HL-60/S4 treated with phorbol 12-myristate 13-acetate at 8.2 ng/mL for 4 days and 3 days (cell line): ENCODE results near the gene SYT12.
"Not testable (repeated sequence)": the region's sequence is repeated elsewhere in the genome, so short reads cannot be mapped to it uniquely, and the experiment has no call there.

ENCODE experiments used
- in situ Hi-C: fragments of 300-500 bp; cut with MboI; formaldehyde crosslinking; loops from 2 replicates; pipeline ENCODE4 v1.15.0; 2022; ENCODE audit warnings: low sequenced_read_pairs

The SYT12 gene, protein sequence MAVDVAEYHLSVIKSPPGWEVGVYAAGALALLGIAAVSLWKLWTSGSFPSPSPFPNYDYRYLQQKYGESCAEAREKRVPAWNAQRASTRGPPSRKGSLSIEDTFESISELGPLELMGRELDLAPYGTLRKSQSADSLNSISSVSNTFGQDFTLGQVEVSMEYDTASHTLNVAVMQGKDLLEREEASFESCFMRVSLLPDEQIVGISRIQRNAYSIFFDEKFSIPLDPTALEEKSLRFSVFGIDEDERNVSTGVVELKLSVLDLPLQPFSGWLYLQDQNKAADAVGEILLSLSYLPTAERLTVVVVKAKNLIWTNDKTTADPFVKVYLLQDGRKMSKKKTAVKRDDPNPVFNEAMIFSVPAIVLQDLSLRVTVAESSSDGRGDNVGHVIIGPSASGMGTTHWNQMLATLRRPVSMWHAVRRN

DNA sequence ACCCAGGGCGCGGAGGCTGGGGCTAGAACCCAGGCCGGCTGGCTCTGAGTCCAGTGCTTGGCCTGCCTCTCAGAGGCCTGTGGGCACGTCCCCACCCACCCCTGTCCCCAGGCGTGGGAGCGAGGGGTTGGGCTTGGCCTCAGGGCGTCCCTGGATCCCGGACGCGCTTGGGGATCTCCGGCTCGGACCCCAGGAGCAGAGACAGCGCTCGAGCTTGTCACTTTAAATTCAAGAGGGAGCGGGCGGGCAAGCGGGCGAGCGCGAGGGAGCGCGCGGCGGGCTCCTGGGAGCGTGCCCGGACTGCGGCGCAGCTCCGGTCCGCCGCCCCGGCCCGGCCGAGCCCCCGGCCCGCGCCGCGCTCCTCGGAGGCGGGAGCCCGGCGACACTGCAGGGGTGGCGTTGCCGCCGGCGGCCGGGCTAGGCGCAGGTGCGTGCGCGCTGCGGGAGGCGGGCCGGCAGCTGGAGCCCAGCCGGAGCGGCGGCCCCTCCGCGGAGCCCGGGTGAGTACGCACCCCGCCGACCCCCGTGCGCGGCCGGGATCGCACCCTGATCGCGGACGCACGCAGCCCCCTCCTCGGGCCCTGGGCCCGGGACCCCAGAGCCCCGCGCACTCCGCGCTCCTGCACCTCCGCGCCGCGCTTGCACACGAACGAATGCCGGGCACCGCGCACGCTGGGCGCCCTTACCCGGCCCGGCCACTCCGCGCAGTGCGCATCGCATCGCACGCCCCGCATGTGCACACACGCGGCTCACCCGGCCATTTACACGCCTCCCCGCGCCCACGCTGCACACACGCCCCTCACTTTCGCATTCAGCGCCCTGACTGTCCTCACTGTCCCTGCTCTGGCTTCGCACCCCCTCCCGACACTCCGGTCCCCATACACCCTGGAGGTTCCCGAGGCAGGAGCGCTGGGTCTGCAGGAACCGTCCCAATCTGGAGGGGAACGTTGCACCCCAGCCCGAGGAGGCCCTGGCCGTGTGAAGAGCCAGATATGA lies at the start of gene SYT12:
SYT12 (plus strand) TSS at position 174 of the 996 bp plus-strand sequence. CDS start 7,011 bp downstream, outside the sequence.
- in situ Hi-C loops = no loop called here

DNA sequence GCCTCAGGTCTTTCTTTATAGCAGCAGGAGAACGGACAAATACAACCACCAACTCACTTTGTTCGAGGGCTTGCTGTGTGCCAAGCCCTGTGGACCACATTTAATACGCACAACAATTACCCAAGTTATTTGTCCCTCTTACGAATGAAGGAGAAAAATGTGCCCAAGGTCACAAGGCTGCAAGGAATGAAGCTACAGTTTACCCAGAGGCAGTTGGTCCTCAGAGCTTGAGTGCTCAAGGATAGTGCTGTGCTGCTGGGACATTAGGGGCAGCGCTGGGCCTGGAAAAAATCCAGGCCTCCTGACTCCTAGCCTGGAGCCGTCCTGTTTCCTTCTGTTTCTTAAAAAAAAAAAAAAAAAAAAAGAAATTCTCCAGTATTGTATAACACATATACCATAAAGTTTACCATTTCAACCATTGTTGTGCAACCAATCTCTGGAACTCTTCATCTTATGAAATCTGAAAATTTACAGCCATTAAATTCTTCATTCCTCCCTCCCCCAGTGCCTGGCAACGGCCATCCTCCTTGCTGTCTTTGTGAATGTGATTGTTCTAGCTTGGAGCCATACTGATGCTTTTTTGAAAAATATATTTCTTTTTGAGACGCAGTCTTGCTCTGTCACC lies 48.9 kb upstream of the SYT12 start:
- in situ Hi-C loops = no loop called here

DNA sequence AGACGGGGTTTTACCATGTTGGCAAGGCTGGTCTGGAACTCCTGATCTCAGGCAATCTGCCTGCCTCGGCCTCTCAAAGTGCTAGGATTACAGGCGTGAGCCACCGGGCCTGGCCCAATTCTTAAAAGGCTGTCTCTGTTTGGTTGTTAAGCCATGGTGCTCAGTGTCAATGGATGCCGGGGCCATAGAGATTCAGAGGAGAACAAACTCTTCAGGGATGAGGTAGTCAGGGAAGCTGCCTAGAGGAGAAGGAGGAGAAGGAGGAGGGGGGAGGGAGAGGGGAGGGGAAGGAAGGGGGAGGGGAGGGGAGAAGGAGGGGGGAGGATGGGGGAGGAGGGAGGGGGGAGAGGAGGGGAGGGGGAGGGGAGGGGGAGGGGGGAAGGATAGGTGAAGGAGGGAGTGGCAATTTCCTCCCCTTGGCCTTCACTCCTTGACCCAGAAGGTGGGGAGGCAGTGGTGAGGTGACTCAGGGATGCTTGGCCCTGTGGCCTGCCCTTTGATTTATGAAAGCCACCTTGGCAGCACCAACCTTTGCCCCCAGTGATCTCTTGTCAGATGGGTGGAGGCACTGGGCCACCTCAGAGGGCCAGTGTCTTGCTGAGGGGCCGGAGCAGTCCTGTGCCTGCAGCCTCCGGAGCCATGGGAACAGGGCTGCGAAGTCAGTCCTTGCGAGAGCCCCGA lies 48.1 kb upstream of the SYT12 start, which contains the start of gene C11orf86:
C11orf86 (plus strand) TSS at position 581 of the 681 bp plus-strand sequence; CDS start at position 640, 59 bp downstream.
- in situ Hi-C loops = no loop called here

DNA sequence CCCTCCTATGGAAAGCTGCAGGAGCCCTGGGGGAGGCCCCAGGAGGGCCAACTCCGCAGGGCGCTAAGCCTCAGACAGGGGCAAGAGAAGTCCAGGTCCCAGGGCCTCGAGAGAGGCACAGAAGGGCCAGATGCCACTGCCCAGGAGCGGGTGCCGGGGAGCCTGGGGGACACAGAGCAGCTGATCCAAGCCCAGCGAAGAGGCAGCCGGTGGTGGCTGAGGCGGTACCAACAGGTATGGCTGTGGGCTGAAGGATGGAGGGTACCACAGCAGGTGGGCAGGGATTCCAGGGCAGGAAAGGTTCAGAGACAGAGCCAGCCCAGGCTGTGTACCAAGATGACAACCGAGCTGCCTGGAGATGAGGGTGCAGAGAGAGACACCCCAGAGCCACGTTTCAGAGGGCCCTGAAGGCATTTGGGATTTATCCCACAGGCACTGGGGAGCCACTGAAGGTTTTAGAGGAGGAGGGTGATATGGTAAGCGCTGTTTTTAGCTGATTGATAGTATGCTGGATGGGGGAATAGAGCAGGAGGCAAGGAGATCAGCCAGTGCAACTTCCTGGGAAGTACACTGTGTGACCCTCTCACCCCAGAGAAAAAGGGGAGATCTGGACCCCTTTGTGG lies 47.4 kb upstream of the SYT12 start:
- in situ Hi-C loops = no loop called here

DNA sequence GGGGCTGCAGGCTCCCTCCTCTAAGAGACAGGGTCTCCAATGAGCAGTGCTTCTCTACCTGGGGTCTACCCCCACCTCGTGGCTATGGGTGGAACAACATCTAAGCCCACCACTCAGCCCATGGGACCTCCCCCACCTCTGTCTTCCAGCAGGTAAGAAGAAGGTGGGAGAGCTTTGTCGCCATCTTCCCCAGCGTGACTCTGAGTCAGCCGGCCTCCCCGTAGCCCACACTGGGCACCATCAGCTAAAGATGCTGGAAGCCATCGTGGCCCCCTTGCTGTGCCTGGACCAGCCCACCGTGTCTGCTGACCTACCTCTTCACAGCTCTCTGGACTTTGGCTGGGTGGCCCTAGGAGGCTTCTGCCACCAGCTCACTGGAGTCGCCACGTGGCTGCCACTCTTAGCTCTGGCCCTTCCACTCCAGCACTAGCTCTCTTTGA lies 46.9 kb upstream of the SYT12 start:
- in situ Hi-C loops = no loop called here

DNA sequence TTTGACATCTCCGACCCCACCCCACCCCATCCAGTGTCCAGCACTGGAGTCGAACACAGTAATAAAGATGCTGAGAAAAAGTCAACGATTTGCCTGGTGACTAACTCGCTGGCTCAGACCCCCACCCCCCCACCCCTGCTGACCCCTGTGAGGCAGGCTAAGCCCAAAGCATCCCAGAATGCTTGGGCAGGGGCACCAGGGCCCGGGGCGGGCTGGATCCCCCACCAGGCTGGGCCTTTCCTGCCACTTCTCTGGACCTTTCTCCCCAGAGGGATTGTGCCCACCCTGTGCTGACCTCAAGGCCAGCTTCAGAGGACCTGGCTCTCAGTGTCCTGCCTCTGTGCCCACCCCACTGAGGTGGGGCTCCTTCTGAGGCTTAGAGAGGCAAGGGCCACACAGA lies 46.0 kb upstream of the SYT12 start:
- in situ Hi-C loops = no loop called here

DNA sequence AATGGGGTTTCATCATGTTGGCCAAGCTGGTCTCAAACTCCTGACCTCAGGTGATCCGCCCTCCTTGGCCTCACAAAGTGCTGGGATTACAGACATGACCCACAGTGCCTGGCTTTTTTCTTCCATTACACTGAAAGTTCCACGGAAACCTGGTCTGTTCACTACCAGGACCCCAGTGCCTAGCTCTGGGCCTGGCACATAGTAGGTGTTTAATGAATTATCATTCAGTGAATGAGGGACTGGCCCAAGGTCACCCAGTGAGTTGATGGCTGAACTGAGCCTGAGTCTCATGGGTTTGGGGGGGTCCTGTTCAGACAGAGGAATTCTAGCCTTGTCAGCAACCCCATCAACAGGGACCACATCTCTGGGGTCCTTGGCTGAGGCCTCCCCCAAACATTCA lies 44.7 kb upstream of the SYT12 start:
- in situ Hi-C loops = no loop called here

DNA sequence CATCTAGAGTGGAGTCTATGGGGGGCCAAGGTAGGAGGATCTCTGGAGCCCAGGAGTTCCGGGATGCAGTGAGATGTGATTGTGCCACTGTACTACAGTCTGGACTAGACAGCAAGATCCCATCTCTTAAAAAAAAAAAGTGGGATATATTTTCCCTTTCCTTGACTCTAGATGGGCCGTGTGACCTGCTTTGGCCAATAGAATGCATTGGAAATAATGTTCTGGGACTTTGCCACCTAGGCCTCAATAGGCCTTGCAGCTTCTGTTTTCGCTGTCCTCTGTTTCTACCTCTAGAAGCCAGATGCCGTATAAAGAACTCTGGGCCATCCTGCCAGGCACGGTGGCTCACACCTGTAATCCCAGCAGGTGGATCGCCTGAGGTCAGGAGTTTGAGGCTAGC lies 44.2 kb upstream of the SYT12 start:
- in situ Hi-C loops = no loop called here

DNA sequence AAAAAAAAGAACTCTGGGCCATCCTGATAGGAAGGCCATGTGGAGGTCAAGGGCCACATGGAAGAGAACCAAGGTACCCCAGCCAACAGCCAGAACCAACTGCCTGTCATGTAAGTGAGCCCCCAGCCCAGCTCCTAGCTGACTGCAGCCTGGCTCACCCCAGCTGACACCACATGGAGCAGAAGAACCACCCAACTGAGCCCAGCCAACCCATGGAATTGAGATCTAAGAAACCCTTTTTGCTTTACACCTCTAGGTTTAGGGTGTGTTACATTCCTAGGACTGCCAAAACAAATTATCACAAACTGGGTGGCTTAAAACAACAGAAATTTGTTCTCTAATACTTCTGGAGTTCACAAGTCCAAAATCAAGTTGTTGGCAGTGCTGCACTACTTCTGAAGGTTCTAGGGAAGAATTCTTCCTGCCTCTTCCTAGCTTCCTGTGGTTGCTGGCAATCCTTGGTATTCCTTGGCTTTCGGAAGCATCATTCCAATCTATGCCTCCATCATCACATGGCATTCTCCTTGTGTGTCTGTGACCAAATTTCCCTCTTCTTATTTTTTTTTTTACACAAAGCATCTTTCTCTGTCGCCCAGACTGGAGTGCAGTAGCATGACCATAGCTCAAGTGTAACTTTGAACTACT lies 43.5 kb upstream of the SYT12 start:
- in situ Hi-C loops = no loop called here

DNA sequence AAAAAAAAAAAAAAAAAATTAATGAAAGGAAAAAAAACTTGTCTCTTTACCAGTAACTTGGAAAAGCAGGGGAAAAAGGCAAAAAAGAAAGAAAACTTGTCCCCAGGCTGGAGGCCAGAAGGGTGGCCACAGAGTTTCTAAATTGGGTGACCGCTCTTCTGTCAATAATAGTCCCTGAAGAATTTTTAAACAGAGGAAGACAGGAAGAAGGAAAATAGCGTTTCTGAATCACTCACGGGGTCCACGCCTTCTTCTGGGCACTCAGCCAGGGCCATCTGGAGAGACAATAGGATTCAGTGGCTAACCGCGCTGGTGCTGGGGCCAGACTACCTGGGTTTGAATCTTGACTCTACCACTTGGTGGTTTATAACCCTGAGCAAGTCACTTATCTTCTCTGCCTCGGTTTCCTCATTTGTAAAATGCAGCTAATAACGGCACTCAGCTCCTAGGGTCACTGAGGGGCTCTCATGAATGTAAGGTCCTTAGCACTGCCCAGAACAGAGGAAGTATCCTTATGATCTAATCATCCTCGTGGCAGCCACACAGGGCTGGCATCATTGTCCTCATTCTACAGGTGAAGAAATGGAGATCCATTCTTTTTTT lies 40.9 kb upstream of the SYT12 start:
- in situ Hi-C loops = no loop called here

DNA sequence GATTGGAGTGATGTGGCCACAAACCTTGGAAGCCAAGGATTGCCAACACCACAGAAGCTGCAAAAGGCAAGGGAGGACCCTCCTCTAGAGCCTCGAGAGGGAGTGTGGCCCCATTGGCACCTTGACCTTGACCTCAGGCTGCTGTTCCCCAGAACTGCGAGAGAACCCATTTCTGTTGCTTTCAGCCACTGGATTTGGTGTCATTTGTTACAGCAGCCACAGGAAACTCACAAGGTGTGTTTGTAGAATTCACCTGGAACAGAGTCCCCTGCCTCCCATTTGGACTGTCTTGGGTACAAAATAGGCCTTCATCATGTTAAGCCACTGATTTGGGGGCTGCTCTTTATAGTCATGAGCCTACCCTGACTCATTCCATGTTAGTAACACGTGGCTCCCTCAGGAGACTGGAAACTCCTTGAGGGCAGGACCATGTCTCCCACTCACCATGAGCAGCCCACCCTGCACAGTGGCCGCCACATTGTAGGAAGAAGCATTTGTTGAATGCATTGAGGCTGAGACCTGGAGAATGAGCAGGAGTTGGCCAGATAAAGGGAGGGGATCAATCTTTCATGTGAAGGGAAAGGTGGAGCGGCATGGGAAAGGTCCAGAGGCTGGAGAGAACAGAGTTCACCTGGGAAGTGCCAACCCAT lies 39.5 kb upstream of the SYT12 start:
- in situ Hi-C loops = no loop called here

DNA sequence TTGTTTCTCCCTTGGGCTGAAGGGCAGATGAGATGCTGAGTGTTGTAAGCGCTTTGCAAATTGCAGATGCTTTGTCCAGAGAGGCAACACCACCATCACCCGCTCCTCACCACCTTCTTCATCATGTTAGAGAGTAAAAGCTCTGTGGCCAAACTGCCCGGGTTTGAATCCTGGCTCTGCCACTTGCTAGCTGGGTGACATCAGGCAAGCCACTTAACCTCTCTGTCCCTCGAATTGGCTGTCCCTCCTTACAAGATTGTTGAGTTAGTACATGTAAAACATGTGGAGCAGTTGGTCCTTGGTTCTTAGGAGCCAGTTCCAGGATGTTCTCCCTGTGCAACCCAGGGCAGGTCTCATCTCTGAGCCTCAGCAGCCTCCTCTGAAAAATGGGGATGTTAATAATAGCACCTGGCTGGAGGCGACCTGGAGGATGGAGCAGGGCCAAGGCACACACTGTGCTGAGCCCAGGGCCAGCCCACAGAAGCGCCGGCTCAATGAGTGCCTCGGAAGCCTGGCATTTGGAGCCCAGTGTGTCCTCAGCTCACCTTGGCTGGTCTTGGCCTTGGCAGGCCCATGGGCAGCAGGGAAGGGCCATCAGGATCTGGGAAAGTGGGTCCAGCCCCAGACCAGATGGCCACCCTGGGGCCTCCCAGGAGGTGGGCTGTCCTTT lies 37.3 kb upstream of the SYT12 start:
- in situ Hi-C loops = no loop called here

DNA sequence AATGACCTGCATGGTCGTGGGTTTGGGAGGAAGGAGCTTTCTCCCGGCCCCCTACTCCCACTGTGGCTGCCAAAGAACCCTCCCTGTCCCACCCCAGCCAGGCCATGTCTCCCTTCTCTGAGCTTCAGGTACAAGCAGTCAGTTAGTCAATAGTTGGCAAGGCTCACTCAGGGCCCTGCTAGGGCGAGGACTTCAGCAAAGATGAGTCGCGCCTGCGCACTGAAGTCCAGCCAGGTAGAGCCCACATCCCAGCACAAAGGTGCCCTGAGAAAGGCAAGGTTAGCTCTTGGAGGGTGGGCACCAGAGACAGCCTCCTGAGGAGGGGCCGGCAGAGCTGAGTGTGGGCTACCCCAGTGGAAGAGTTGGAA lies 36.8 kb upstream of the SYT12 start:
- in situ Hi-C loops = no loop called here

DNA sequence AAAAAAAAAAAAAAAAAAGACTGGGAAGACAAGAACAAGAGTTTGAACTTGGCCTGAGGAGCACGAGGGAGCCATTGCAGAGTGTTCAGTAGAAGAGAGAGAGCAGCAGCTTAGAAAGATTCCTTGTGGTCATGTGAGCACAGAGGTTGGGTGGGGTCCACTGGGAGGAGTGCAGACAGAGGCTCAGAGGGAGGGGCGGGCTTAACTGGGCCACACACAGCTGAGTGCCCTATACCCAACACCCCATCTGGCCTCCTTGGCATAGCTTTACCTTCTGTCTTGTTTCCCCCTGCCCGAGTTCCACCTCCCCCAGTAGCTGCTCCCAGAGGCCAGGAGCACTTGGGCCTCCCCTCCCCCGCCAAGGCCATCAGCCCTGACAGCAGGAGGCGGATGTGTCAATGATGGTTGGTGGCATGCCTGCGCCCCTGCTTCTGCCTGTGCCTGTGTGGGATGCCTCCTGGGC lies 35.7 kb upstream of the SYT12 start:
- in situ Hi-C loops = no loop called here

DNA sequence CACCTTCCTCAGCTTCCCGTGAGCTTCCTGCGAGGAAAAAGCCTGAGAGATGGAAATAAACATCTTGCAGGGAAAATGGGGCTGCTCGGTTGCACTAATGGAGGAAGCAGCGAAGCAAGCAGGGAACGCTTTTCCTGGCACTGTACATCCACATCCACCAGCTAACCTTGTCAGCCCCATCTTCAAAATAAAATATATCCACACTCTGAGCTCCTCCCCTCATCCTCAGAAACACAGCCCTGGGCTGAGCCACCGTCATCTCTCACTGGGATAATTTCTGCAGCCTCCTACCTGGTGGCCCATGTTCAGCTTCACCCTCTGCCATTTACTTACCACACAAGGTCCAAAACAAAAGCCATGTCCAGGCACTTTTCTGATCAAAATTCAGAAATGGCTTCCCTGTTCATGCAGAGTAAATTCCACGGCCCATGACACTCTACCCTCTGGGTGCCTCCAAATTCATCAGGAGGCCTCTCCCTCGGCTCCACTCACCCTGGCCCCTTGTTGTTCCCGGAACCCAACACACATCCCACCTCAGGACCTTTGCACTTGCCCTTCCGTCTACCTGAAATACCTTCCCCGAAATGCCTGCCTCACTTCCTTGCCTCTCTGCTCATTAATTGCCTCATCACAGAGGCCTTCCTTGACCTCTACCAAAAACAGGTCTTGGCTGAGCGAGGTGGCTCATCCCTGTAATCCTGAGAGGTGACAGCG lies 34.9 kb upstream of the SYT12 start:
- in situ Hi-C loops = no loop called here

DNA sequence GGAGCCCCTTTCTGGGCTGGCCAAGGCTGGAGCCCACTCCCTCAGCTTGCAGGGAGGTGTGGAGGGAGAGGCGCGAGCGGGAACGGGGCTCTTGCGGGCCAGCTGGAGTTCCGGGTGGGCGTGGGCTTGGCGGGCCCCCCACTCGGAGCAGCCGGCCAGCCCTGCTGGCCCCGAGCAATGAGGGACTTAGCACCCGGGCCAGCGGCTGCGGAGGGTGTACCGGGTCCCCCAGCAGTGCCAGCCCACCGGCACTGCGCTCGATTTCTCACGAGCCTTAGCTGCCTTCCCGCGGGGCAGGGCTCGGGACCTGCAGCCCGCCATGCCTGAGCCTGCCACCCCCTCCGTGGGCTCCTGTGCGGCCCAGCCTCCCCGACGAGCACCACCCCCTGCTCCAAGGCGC lies 34.2 kb upstream of the SYT12 start:
- in situ Hi-C loops = not testable (repeated sequence)

DNA sequence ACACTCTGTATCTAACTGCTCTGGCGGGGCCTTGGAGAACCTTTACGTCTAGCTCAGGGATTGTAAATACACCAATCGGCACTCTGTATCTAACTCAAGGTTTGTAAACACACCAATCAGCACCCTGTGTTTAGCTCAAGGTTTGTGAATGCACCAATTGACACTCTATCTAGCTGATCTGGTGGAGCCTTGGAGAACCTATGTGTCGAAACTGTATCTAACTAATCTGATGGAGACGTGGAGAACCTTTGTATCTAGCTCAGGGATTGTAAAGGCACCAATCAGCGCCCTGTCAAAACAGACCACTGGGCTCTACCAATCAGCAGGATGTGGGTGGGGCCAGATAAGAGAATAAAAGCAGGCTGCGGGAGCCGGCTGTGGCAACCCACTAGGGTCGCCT lies 33.6 kb upstream of the SYT12 start:
- in situ Hi-C loops = not testable (repeated sequence)
